ENCODE data around the gene PACS1. TPM values are rescaled to one million over a fixed set of nuclear protein-coding genes. Genes with fewer than 3 reads are reported as not detected.
"Not testable (repeated sequence)": the region's sequence is repeated elsewhere in the genome, so short reads cannot be mapped to it uniquely, and the experiment has no call there.

The PACS1 gene
- total RNA-seq, 1 experiment from 2014 or later = 8.9 TPM

DNA sequence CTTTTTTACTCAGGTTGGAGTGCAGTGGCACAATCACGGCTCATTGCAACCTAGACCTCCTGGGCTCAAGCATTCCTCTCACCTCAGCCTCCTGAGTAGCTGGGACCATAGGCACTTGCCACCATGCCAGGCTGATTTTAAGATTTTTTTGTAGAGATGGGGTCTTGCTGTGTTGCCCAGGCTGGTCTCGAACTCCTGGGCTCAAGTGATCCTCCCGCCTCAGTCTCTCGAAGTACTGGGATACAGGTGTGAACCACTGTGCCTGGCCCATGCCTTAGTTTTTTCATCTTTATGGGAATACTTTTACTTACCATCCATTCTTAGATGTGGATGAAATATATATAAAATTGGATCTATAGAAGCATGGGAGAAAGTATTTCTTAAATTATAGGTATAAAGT, 5.2 kb downstream of the PACS1 start:
- no peak for DNase-seq (ENCODE audit: low spot score)

DNA sequence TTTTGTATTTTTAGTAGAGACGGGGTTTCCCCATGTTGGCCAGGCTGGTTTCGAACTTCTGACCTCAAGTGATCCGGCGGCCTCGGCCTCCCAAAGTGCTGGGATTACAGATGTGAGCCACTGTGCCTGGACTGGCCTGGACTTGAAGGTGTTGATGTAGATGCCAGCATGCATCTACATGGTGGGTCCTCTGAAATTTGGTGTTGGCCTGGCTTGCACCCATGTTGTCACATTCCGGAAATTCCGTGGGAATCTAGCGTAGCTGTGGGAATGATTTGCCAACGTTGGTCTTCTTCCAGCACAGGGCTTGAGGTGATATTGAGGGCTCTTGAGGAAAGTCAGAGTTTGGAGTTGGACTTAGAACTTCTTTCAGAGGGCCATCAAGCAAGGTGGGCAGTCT, 6.5 kb downstream of the PACS1 start:
- no peak for DNase-seq (ENCODE audit: low spot score)

DNA sequence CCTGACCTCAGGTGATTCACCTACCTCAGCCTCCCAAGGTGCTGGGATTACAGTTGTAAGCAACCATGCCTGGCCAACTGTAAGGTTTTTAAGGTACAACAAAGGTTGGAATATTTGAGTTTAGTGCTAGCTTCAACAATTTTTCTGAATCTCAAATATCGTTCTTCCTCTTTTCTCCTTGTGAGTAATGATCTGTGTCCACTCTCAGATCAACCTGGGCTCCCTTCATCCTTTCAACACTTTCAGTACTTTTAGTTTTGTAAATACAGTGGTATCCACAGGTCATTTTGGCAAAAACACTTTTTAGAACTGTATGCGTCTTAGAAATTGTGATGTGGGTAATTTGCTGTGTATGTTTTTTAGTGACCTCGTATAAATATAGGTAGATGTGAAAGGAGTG, 7.9 kb downstream of the PACS1 start:
- DNase-seq (ENCODE audit: low spot score) = no peak

DNA sequence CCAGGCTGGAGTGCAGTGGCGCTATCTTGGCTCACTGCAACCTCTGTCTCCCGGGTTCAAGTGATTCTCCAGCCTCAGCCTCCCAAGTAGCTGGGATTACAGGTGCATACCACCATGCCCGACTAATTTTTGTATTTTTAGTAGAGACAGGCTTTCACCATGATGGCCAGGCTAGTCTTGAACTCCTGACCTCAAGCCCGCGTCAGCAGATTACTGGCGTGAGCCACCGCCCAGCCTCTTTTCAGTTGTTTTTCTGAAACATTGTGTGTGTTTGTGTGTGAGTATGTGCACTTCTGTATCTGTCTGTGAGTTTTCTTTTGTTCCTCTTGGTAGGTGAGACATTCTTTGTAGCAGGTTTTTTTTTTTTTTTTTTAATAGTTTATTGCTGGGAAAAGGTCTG, 8.9 kb downstream of the PACS1 start:
- not testable (repeated sequence) for DNase-seq (ENCODE audit: low spot score)

DNA sequence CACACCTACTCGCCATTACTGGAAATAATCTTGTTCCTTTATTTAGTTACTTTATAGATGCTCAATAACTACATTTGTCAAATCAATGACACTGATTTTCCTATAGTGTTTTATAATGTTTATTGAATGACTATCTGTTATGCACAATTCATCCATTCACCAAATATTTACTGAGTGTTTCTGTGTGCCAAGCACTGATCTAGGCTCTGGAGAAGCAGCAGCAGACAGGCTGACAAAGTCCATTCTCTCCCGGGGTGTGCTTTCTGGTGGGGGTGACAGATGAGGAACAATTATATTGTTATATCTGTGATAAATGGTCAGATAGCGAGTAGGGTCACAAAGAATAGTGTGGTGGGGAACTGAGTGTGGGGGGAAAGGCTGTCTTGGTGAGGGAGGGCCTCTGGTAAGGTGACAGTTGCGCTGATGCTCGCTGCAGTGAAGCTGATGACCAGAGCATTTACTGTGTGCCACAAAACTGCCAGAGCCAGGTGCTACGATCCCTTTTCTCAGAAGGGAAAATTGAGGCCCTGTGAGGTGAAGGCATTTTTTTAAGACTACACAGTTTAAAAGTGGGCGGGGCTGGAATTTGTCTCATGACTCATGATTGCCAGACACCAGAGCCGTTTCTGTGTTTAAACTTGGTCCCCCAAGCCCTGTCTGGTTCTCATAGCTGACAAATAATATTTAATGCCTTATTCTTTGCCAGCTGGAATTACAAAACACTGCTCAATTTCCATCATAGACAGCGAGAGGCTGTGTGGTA, 10.2 kb downstream of the PACS1 start:
- peak; percentile 42 for DNase-seq (ENCODE audit: low spot score)

DNA sequence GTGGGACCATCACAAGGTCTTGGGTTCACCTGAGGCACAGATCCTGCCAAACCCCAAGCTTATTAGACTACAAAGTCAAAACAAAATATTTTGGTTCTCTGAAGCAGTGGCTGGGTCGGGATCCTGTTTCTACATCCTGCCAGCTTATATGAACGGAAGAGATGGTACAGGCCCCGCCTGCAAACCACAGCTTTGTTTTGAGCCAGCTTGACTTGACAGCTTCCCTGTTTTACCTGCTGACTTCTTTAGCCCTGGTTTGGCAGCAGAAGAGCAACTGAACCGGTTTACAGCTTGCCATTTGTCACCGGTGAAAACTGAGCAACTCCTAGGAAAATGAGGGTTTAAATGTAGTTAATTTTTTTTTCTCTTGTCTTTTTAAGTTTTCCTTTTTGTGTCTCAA, 11.4 kb downstream of the PACS1 start:
- DNase-seq (ENCODE audit: low spot score) = peak; percentile 48

DNA sequence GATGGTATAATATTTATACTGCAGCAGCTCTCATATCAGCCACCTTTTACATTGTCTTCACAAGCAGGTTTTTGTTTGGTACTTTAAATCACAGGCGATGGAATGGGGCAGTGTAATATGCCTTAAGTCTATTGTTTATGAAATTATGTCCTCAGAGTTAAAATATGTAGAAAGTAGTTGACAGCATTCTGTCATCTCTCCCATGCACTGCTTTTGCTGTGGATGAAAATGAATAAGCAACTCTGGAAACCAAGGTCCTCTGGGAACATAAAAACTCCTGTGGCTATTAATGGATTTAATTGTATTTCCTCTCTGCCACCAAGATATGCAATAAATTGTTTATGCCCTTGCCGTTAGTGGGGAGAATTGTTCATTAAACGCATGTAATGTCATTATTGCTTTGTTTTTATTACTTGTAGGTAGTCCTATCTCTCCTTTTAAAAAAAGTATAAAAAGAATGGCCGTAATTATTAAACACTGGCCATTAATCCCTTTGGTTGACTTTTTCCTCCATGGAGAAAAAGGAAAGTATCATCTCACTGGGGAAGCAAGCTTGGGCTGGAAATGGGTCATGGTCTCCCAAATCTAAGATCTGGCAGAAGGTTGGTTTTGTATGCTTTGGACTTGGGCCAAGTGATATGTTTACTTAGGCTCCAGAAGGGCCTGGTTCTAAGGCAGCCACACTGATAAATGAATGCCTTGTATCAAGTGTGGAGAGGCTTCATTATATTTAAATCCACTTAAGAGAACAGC, 13.1 kb downstream of the PACS1 start:
- DNase-seq (ENCODE audit: low spot score) = no peak

DNA sequence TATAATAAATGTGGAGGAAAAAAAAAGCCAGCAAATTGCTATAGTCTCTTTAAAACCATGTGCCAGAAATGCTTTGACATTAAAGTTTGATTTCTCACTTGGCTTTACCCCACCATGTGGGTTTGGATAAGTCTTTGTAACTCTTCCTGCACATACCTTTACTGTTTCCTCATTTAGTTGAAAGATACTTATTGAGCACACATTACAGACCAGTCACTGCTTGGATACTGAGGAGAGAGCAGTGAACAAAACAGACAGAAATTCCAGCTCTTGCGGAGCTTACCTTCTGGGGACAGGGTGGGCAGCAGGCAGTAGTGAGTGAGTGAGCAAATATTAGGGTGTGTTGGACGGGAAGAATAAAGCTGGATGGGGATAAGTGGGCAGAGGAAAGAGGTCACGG, 13.7 kb downstream of the PACS1 start:
- DNase-seq (ENCODE audit: low spot score) = no peak

DNA sequence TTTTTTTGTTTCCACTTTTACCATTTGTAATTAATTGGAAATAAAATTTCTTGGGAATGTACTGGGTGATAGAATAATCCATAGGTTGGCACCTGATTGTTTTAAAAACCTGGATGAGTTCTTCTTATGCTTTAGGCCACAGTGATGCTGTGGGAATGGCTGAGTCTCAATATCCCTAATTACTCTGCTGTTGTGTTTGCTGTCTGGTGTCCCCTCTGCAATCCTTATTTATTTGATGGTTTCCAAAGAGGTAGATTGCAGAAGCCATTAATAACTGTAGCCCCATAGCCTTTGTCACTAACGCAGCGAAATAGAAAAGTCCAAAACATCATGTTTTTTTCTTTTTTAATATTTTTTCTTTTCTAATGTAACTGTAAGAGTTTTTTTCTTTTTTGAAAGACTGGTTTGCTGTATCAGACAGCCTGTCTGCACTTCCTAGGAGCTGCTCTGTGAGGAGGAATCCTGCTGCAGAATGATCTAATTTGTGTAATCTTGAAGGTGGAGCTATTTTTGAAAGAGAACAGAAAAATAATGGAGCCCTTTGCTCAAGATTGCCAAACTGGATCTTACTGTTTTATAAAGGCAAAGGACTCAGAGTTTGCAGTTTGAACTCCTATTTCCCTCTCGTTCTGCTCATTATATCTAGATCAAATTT, 14.9 kb downstream of the PACS1 start:
- DNase-seq (ENCODE audit: low spot score) = no peak

DNA sequence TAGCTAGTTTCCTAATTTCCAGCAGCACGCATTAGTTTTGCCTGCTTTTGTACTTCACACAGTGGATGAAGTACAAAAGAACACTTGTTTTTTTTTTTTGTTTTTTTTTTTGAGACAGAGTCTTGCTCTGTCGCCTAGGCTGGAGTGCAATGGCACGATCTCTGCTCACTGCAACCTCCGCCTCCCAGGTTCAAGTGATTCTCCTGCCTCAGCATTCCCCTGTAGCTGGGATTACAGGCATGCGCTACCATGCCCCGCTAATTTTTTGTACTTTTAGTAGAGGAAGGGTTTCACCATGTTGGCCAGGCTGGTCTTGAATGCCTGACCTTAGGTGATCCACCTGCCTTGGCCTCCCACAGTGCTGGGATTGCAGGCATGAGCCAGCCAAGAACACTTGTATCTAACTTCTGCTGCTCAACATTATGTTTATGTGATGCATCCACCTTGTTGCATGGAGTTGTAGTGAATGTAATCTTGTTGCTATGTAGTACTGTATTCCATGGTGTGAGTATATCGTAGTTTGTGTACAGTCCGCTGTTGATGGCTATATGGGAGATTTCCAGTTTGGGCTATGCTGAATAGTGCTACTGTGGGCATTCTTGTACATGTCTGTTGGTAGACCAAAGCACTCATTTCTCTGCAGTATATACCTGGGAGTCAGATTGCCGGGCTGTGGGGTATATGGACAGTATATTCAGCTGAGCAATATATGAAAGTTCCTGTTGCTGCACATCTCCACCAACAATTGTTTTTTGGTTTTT, 17.3 kb downstream of the PACS1 start:
- no peak for DNase-seq (ENCODE audit: low spot score)

DNA sequence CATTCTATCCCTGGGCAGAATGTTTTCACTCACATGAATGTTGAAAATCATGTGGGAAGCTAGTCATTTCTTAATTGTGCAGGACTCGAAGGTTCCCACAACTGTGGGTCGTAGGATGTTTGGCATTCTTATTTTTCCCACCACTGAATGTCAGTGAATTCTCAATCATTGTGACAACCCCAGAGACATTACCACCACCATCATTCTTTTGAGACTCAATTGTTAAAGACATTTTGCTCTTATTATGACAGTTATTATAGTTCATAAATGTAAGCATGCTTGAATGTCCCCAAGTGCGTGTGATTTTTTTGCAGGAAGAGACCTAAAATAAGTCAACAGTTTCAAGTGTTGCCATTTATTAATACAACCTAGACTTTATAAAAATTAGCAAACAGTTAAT, 19.0 kb downstream of the PACS1 start:
- DNase-seq (ENCODE audit: low spot score) = no peak

DNA sequence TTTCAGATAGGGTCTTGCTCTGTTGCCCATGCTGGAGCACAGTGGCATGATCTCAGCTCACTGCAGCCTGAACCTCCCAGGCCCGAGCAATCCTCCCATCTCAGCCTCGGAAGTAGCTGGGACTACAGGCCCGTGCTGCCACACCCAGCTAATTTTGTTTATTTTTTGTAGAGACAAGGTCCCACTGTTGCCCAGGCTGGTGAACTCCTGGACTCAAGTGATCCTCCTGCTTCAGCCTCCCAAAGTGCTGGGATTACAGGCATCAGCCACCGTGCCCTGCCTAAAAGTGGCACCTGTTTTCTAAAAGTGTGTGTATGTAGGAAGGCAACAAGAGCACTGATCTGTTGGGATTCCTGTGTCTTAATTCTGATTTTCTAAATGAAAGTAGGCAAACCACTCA, 20.2 kb downstream of the PACS1 start:
- DNase-seq (ENCODE audit: low spot score) = no peak

DNA sequence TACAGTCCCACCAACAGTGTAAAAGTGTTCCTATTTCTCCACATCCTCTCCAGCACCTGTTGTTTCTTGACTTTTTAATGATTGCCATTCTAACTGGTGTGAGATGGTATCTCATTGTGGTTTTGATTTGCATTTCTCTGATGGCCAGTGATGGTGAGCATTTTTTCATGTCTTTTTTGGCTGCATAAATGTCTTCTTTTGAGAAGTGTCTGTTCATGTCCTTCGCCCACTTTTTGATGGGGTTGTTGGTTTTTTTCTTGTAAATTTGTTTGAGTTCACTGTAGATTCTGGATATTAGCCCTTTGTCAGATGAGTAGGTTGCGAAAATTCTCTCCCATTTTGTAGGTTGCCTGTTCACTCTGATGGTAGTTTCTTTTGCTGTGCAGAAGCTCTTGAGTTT, 22.1 kb downstream of the PACS1 start:
- not testable (repeated sequence) for DNase-seq (ENCODE audit: low spot score)

DNA sequence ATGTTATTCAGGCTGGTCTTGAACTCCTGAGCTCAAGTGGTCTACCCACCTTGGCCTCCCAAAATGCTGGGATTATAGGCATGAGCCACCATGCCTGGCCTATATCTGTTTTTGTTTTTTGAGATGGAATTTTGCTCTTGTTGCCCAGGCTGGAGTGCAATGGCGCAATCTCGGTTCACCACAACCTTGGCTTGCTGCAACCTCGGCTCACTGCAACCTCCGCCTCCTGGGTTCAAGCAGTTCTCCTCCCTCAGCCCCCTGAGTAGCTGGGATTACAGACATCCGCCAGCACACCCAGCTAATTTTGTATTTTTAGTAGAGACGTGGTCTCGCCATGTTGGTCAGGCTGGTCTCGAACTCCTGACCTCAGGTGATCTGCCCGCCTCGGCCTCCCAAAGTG, 29.7 kb downstream of the PACS1 start:
- DNase-seq (ENCODE audit: low spot score) = not testable (repeated sequence)

DNA sequence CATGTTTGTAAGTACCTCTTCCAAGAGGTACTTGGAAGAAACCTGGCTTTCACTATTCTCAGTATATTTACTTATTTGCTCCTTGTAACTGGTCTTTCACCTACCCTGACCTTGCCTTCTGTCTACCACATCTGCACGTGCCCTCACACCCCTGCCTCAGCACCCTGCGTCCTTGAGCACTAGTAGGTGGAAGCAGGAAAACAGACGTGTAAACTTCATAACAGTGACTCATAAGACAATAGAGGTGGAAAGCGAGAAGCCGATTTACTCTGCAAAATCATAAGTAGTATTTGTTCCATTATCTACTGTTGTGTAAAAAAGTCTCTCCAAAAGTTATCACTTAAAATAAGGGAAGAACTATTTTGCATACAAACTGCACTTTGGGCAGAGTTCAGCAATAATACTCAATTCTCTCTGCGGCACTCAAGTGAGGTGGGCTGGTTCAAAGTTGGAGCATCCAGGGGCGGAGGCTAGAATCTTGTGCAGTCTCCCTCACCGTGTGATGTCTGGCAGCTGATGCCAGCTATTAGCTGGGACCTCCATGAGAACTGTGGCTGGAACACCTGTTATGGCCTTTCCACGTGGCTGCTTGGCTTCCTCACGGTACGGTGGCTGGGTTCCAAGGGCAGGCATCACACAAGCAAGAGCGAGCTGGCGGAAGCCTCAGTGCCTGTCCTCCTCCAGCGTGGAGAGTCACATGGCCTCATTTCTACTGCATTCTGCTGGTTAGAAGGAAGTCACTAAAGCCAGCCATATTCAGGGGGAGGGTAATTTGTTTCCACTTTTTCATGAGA, 30.4 kb downstream of the PACS1 start:
- no peak for DNase-seq (ENCODE audit: low spot score)

DNA sequence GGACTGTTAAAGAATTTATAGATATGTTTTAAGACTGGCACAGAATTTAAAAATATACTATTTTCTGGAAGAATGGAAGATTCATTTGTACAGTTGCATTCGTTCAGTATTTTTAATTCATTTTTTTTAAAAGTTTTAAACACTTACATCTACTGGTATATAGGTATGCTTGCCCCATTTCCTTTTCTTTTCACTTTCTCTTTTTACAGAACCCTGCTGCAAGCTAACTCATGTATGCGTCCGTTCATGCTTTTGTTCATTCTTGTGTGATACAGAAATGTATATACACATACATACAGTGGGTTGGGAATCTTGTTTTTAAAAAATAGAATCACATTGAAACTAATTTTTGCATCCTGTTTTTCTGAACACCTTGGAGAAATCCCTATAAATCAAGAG, 31.0 kb downstream of the PACS1 start:
- no peak for DNase-seq (ENCODE audit: low spot score)

DNA sequence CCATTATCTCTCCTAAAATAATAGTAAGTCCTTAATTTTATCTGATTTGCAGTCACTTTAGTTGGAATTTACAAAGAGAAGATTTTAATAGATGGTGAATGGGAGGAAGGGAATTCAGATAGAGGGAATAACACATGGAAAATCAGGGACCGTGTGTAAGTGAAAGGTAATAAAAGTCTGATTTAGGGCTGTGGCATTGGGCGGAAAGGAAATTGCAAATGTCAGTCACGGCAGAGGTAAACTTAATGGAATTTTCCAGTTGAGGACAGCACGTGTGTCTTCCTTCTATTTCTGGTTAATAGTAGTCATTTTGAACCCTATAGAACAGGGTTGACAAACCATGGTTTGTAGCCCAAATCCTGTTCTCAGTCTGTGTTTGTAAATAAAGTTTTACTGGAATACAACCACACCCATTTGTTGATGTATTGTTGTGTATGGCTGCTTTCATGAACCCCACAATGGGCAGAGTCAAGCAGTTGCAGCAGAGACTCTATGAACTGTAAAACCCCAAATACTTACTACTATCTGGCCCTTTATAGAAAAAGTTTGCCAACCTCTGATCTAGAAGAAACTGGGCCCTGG, 34.1 kb downstream of the PACS1 start:
- no peak for DNase-seq (ENCODE audit: low spot score)

DNA sequence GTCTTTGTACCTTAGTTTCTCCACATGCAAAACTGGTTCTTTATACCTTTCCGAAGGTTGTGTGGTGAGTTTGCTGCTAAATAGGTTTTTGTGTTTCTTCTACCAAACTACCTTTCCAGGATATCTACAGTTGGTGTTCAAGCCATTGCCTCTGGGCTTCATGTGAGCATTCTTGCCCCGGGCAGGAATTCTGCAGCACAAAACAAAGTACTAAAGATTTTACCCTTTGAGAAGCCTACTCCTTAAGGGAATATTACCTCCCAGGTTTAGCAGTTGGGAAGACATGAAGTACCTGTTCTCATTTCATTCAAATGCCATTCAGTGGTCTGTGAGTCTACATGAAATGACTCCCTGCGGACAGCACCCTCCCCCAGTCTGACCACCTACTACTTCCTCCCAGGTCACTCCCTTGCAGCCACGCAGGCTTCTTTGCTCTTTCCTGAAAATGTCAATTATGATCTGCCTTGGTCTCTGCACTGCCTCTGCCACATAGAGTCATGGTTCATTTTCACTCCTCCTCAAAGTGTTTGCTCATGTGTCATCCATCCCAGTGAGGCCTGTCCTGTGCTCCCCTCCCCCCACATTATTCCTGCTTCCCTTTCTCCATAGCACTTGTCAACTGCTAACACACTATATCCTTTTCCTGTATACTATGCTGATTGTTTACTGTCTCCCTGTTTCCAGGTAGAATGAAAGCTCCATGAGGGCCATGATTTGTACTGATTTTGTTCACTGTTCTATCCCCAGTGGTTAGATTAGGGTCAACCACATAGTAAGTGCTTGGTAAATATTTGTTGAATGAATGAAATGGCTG, 36.9 kb downstream of the PACS1 start:
- no peak for DNase-seq (ENCODE audit: low spot score)

DNA sequence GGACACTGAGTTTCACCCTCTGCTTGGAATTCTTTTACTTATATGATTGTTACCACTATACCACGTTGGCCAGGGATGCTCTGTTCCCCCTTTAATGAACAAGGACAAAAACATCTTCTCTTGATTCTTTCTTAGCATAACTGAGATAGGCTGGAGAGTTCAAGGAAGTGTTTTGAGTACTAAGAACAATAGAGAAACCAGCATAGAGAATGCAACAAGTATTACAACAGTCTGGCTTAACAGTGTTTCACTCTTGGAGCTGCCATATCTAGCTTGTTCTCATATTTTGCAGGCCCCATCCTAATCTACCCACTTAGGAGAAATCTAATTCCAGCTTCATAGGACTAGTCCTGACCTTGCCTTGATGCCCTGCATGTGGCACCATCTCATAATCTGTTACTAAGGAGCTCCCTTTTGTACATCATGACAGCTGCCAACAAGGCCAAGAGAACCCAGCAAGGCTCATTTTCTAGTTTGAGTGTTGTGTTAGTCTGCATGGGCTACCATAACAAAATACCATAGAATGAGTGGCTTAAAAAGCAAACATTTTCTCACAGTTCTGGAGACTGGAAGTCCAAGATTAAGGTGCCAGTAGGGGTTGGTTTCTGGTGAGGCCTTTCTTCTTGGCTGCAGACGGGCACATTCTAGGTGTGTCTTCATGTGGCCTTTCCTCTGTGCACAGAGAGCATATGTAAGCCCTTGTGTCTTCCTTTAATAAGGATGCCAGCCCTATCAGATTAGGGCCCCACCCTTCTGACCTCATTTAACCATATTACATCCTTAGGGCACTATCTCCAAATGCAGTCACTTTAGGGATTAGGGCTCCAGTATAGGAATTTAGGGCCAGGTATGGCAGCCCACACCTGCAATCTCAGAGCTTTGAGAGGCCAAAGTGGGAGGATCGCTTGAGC, 37.8 kb downstream of the PACS1 start:
- no peak for DNase-seq (ENCODE audit: low spot score)
